Esophagus muscularis mucosa (tissue), 3 donors: Measurements from ENCODE around the gene TLDC2.

Experiments used
- EP300 ChIP-seq: sonication (generic); formaldehyde crosslinking; IDR thresholded peaks from one replicate; pipeline ENCODE4 v1.6.1; 2017; ENCODE audit warnings: antibody characterized with exemption
- POLR2AphosphoS5 ChIP-seq, 2 donors: sonication (generic); formaldehyde crosslinking; IDR thresholded peaks; one replicate each; pipeline ENCODE4 v1.6.1; 2017; ENCODE audit warnings: antibody characterized with exemption in 2 of 2

DNA sequence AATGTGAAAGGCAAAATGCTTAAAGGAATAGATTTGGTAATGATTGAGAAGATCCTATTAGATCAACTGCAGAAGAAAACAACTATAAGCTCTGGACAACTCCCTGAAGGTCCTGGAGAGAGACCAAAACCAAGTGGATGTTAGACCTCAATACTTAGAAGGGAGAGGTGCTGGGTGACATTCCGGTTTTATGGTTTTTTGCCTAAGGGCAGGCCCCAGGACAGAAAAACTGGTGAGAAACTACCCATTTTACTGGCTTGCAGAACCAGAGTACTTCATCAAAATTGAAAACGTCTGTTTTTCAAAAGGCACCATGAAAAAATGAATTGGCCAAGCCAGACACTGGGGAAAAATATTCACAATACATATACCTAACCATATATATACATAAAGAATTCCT, 49.3 kb downstream of the TLDC2 start:
- TF ChIP-seq EP300: no peak
- TF ChIP-seq POLR2AphosphoS5 (IDR thresholded peaks at IDR 0.05): no peak
